ENCODE data around the gene KCNK6.

DNA sequence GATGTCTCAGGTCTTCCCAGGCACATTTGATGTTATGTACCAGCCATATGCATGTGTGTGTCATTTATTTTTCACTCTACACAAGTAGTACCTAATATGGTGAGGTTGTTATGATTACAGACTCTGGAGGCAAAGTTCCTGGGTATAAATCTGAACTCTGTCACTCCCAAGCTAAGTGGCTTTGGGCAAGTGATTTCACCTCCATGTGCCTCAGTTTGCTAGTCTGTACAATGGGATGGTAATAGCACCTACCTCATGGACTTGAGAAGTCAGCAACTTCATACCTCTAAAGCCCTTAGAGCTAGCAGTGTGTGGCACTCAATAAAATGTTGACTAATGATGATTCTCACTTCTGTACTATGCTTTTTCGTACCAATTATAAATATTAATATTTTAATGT lies 12.1 kb downstream of the KCNK6 start:
- TF ChIP-seq, protein P1, sequence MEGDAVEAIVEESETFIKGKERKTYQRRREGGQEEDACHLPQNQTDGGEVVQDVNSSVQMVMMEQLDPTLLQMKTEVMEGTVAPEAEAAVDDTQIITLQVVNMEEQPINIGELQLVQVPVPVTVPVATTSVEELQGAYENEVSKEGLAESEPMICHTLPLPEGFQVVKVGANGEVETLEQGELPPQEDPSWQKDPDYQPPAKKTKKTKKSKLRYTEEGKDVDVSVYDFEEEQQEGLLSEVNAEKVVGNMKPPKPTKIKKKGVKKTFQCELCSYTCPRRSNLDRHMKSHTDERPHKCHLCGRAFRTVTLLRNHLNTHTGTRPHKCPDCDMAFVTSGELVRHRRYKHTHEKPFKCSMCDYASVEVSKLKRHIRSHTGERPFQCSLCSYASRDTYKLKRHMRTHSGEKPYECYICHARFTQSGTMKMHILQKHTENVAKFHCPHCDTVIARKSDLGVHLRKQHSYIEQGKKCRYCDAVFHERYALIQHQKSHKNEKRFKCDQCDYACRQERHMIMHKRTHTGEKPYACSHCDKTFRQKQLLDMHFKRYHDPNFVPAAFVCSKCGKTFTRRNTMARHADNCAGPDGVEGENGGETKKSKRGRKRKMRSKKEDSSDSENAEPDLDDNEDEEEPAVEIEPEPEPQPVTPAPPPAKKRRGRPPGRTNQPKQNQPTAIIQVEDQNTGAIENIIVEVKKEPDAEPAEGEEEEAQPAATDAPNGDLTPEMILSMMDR (IDR thresholded peaks at IDR 0.05), result no peak
- TF ChIP-seq EP300 (IDR thresholded peaks at IDR 0.05), result no peak
- no peak for TF ChIP-seq POLR2AphosphoS5 (IDR thresholded peaks at IDR 0.05)
- TF ChIP-seq POLR2A (IDR thresholded peaks at IDR 0.05), result no peak

All from stomach (tissue), 4 donors.